Mesenteric fat pad (tissue), 1 donor: Measurements from ENCODE around the gene FBLN1. TPM values are rescaled to one million over a fixed set of nuclear protein-coding genes. Genes with fewer than 3 reads are reported as not detected.
"Not testable (repeated sequence)": the region's sequence is repeated elsewhere in the genome, so short reads cannot be mapped to it uniquely, and the experiment has no call there.

ENCODE experiments used
- DNase-seq: peaks from one replicate; pipeline ENCODE4 v3.0.0-alpha.2; 2020; ENCODE audit warnings: low spot score
- total RNA-seq: library from RNA; stranded (reverse); fragmentation: NEBNext Ultra II Directional; extraction: Animal tissue kit (Norgen Biotek cat#: 25700); gene quantifications from one replicate; pipeline ENCODE4 v1.2.1, GENCODE V29; 2021
- donor health status: DM: yes; HTN: yes; CAD: no.

The FBLN1 gene
- total RNA-seq, 1 donor from 2014 or later: 224 TPM

DNA sequence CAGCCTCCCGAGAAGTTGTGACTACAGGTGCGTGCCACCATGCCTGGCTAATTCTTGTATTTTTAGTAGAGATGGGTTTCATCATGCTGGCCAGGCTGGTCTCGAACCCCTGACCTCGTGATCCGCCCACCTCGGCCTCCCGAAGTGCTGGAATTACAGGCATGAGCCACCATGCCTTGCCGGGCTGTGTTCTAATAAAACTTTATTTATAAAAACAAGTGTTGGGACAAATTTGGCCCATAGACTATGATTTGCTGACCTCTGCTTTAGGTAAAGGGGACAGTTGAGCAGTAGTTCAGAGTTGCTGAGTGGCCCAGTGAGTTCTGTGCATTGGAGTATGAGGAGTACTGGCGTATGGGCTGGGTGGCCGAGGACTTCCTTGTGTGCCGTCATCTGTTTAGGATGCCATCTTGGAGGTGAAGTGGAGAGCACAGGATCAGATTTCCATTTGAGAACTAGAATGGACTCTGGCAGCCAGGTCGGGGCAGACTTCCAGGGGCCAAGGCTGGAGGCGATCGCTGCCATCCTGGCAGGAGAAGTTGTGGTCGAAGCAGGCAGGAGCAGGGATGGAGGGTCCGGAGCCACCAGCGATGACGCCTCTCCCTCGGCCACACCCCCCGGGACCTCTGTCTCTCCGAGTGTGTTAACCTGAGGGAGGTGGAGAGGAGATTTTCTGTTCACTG is 43.8 kb downstream of the FBLN1 start:
- no peak for DNase-seq

DNA sequence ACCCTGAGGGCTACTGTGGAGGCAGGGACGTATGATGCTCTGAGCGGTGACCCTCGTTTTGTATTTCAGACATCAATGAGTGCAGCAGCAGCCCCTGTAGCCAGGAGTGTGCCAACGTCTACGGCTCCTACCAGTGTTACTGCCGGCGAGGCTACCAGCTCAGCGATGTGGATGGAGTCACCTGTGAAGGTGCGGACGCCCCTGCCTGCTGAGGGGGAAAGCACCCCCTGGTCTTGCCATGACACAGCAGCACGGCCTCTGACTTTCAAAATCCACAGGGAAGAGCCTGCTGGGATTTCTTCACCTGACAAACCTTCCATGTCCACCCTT is 44.3 kb downstream of the FBLN1 start:
- no peak for DNase-seq

DNA sequence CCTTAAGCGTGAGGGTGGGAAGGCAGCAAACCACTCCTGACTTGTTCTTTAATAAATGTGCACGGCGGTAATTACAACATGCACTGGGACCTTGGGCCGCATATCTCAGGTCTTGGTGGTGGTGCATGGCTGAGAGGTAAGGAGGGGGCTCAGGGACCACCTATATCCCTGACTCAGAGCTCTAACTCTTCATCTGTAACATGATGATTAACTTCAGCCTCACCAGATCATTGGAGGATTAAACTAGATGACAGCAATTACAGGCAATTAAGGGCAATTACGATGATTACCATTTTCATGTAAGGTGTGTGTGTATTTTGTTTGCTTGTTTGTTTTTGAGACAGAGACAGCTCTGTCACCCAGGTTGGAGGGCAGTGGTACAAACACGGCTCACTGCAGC is 45.0 kb downstream of the FBLN1 start:
- no peak for DNase-seq

DNA sequence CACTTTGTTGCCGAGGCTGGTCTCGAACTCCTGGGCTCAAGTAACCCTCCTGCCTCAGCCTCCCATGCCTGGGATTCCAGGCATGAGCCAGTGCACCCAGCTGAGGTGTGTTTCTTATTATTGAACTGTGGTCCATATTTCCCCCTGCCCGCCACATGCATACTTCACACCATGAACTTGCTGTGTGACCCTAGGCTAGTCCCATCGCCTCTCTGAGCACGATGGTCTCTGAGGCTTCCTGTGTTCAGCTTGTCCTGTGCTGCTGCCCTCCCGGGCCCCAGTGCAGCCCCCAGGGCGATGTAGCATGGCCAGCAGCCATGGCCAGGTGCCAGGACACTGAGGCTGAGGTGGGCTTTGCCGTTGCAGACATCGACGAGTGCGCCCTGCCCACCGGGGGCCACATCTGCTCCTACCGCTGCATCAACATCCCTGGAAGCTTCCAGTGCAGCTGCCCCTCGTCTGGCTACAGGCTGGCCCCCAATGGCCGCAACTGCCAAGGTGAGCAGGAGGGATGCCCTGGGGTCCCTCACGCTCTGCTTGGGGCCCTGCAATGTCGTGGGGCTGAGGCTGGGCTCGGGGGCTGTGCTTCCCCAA is 45.7 kb downstream of the FBLN1 start:
- DNase-seq: no peak

DNA sequence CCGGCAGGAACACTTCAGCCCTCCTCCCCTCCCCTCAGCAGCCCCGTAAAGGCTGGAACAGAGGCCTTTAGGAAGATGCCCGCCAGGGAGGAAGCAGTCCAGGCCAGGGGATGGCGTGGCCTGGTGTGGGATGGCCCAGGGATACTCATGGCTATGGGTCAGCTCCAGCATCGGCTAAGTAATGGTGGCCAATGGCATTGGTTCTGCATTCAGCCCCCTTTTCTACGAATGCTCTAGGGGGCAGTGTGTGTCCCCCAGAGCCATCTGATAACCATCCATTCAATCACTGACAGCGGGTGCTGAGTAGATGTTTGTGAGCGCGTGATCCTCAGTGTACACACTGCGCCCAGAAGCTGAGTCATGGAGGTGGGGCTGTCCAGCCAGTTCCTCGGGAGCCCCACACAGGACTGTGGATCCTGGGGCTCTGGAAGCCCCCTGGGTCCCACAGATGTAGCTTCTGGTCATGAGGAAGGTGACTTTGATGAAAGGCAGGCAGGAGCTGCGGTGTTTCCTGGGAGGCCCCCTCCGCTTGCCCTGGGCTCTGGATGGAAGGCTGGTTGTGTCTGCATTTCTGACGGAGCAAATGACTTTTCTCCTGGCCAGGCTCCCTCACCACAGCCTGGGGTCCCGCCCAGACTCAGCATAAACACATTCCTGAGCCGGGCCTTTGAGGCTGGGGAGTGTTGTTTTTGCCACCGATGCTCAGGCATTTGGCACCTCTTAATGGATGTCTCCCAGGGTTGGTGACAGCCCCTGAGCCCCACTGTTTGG is 46.5 kb downstream of the FBLN1 start:
- DNase-seq: no peak

DNA sequence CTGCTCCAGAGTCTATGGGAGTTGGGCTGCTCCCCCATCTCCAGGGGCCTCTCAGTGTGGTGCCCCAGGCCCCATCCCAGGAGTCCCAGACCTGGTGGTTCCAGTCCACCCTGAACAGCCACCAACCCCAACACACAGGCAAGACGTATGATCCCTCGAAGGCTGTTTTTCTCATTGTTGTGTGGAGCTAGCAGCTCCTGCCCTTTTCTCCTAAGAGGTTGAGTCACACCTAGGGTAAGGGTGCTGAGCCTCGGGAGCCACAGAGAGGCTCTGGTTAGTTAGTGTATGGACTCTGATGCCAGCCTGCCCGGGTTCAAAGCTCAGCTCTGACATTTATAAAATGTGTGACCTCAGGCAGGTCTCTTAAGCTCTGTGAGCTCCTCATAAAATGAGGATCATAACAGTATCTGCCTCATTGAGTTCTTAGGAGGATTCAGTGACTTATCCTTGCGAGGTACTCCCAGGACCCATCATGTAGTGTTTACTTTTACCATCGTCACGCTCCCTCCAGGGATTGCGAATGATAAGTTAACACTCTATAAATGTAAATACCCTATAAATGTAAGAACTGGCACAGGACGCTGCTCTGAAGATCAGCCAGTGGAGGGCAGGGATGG is 47.2 kb downstream of the FBLN1 start:
- DNase-seq: no peak

DNA sequence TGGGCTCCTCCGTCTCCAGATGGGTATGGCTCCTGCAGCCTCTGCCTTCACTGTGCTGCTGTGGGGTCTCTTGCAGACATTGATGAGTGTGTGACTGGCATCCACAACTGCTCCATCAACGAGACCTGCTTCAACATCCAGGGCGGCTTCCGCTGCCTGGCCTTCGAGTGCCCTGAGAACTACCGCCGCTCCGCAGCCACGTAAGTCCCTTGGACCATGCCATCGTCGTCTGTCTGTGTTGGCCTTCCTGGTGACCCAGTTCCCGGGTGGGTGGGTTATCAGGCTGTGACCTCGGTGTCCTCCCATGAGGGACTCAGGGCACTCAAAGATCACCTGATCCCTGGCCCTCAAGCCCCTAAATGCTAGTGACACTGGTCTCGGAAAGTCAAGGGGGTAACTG is 47.7 kb downstream of the FBLN1 start:
- no peak for DNase-seq

DNA sequence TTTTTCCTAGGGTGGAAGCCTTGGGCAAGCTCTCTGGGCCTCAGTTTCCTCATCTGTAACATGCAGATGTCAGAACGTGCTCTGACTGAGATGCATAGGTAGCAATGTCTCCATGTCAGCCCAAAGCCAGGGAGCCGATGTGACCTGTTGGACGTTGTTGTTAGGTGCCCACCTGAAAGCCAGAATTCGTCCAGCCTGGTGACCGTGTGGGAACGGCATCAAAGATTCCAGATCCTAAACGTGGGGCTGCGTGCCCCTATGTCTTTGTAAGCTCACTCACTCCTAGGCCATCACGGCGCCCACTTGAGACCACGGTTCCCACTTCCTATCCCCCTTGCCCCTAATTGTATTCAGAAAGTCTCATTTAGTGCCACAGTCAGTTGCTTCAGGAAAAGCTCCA is 48.2 kb downstream of the FBLN1 start:
- DNase-seq: no peak

DNA sequence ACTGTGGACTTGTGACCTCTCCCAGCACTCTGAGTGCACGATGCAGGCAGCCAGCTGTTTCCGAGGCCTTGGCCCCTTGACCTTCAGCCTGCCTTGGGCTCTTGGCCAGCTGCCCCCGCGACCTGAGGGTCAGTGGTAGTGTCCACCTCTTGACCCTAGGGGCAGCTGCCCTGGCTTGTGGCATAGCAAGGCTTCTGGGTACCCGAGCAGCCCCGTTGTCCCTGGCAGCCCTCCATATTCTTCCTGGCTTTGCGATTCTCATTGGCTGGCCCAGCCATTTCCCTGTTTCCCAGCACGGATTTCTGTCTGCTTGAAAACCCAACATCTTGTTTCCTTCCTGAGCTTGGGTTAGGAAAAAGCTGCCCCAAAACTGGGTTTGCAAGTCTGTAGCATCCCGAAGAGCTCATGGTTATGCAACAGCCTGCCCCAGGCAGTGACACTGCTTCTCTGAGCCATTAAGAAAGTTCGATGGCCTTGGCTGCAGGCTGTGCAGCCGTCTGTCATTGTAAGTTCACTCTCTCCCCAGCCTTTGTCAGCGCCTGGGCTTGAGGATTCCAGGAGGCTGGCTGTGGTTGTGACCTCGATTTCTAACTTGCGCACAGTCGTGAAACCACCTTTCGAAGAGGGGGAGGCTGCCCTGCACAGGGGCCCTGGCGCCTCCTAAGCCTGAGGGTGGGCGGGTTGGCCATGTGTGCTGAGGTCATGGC is 48.8 kb downstream of the FBLN1 start:
- no peak for DNase-seq

DNA sequence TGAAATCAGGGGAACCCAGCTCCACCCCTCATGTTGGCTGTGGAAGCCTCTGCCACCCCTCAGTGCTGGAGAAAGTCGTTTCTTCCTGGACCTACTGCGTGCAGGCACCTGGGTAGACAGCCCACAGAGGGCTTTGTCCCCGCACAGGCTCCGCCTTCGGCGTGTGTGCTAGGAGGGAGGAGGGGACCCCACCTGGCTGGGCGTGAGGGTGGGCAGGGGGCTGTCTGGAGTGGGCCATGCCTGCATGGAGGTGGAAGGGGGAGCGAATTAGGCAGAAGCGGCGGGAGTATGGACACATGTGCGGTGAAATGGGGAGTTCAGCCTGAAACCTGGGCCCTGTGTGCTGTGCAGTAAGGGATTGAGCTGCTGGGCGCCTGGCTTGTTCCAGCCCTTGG is 49.3 kb downstream of the FBLN1 start:
- no peak for DNase-seq

DNA sequence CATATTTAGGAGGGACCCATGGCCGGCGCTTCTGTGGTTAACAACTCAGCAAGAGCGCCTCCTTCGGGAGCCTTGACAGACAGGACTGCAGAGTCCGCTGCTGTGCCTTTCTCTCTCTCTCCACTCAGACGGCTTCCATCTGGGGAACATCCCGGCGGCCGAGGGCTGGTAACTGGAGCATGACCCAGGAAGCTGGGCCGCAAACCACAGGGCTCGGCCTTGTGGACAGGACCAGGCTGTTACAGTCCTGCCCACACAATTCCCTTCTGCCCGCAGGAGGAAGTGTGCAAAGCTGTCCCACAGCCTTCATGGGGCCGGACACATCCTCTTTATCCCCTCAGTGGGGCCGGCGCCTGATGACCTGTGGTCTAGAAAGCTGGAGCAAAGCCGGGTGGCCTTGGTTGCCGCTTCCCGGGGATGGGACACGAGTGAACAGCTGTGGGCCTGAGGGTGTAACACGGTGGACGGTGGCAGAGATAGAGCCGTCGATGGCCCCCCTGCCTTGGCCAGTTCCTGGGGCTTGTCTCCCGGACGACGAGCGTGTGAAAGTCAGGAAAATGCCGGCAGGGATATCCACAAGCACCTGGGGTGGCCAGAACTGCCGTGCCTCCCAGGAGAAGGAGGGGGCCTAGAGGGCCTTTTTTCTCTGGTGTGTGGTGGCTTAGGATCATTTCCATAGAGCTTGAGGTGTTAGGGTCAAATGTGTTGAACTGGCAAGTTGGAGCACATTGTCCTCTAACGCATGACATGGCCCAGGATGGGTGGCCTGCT is 50.1 kb downstream of the FBLN1 start:
- no peak for DNase-seq

DNA sequence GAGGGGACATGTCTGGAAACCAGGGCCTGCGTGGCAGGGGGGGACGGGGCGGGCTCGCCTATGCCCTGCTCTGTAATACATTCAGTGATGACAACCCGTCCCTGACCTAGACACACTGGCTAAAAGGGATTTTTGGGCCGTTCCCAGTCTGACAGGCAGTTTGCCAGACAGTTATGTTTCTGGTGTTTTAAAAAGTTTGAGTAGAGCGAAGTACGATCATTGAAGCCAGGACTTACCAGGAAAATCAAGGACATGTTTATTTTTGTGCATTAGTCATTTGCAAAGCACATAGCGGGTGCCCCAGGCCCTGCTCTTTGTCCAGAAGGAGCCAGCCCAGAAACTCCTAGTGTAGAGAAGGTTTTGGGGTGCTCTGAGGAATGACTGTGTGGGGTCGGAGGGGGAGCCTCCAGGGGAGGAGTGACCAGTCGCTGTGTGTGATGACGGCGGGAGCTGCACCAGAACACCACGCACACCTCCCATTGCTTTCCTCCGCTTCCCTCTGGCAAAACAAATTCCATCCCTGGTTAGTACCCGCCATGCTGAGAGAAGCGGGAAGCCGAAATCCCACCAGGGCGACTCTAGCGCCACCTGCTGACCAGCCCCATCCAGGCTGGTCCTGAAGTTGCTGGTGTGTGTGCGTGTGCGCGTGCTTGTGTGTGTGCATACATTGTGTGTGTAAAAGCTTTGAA is 50.8 kb downstream of the FBLN1 start:
- DNase-seq: no peak

DNA sequence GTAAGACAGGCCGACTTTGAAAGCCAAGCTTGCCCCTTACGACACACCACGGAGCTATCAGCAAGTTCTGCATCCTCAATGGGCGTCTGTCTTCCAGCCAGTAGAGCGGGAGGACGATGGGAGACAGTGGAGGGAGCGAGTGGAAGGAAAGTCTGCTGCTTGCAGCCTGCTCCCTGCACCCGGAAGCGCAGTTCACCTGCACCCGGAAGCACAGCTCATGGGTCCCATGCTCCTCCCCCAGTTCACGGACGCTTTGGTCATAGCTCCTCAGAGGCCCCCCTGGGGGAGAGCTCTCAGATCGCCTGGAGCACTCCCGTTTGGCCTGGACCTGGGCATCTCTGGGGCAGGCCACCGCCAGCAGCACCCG is 51.3 kb downstream of the FBLN1 start:
- DNase-seq: no peak

DNA sequence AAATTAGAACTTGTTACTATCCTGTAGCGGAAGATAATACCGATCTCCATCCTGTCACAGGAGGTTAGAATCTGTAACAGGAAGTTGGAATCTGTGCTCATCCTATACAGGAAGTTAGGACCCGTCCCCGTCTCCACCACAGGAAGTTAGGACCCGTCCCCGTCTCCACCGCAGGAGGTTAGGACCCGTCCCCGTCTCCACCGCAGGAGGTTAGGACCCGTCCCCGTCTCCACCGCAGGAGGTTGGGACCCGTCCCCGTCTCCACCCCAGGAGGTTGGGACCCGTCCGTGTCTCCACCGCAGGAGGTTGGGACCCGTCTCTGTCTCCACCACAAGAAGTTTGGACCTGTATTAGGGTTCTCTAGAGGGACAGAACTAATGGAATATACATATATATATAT is 52.2 kb downstream of the FBLN1 start:
- no peak for DNase-seq

DNA sequence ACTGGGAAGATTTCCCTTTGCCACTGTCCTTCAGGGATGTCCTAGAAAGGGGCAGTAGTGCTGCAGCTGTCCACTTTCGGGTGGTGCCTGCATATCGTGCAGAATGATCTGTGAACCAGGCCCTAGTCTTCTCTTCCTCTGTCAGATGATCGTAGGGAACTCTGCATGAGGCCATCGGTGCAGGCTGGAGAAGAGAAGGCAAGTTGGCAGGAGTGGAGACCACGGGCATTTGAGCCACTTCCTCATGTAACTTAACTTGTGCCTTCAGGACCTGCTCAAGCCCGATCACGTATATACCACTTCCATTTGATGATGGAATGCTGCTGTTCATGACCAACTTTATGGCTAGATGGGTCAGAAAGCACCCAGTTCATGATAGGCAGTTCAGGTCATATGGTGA is 55.2 kb downstream of the FBLN1 start:
- DNase-seq: not testable (repeated sequence)

DNA sequence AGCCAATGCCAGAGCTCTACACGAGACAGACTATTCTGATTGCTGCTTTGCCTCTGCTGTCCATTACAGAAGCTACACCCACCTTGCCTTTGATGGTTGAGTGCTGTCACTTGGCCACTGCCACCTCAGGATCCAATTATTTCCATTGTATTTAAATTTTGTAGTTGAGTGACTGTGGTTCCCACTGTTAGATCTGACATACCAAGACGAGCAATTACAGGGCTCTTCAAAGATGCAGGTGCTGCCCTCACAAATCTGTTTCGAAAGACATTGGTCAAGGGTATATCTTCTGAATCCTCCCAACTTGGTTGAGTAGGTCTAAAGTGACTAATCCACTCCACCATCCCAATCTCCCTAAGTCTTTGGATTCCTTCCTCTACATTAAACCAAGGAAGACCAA is 57.4 kb downstream of the FBLN1 start:
- not testable (repeated sequence) for DNase-seq

DNA sequence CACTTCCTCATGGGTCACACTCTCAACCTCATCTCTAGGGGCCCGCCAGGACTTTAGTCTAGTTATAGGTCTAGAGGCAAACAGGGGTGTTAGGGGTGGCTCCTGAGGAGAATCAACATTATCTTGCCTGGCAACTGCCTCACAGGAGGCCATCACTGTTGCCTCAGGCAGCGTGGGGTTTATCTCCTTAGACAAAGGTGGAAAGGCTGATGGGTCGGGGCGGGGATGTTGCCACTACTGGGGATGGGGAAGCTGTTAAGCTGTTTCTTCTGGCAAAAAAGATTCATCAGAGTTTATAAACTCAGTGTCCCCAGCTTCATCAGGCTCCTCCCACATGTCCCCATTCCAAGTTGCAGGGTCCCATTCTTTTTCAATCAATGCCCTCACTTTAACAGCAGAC is 58.1 kb downstream of the FBLN1 start:
- DNase-seq: not testable (repeated sequence)

DNA sequence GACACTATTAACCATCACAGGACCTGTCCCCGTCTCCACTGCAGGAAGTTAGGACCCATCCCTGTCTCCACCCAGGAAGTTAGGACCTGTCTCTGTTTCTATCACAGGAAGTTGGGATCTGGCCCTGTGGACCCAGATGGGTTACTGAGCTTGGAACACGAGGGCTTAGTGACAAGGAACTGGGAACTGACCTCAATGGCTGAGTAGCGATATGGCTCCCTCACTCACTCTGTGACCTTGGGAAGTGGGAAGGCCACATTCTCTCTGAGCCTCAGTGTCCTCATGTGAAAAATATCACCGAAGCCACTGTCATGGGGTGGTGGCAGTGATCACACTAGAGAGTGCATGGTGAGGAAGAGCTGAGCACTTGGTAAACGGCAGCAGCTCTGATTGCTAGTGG is 59.4 kb downstream of the FBLN1 start:
- no peak for DNase-seq

DNA sequence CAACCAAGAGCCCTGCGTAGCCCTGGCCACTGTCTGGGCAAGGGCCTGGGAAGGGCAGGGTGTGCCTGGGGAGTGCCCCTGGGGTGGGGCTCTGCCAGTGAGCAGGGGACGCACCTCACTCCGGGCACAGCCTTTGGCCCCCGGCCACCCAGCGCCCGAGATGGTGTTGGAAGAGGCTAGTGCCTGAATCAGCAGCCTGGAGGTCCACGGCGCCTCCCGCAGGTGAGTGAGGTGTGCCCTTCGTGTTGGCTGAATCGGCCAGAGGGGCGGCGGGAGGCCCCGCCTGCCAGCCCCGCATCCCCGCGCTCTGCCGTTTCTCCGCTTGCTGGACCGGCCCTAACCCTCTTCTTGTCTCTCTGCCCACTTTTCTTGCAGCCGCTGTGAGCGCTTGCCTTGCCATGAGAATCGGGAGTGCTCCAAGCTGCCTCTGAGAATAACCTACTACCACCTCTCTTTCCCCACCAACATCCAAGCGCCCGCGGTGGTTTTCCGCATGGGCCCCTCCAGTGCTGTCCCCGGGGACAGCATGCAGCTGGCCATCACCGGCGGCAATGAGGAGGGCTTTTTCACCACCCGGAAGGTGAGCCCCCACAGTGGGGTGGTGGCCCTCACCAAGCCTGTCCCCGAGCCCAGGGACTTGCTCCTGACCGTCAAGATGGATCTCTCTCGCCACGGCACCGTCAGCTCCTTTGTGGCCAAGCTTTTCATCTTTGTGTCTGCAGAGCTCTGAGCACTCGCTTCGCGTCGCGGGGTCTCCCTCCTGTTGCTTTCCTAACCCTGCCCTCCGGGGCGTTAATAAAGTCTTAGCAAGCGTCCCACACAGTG is 60.1 kb downstream of the FBLN1 start:
- no peak for DNase-seq
